ENCODE results near the gene STARD10.

The STARD10 gene

GRCh38 chr11:72762641-72763304 lies 31.1 kb downstream of the STARD10 start:
- Mint-ChIP-seq H3K9me3 (no peaks in the 10 kb centered on the region), H3K36me3 (peaks cover 4% of the 10 kb centered on the region), H3K4me1 (peaks cover 22% of the 10 kb centered on the region), H3K27ac (peak overlapping the region; percentile 26), H3K4me3 (no peak overlapping the region), H3K27me3 (no peaks in the 10 kb centered on the region)
- ATAC-seq (ENCODE audit: low read depth) = peak; percentile 96
- DNase-seq (ENCODE audit: low spot score in 2 of 2) = no peak

GRCh38 chr11:72760539-72761405 lies 33.1 kb downstream of the STARD10 start:
- peaks cover 22% of the 10 kb centered on the region for H3K4me1 Mint-ChIP-seq
- ATAC-seq (ENCODE audit: low read depth) = no peak

GRCh38 chr11:72759468-72759985 lies 34.3 kb downstream of the STARD10 start:
- Mint-ChIP-seq H3K36me3 (peaks cover 14% of the 10 kb centered on the region), H3K9me3 (no peaks in the 10 kb centered on the region), H3K27ac (peak overlapping the region; percentile 2), H3K27me3 (no peaks in the 10 kb centered on the region), H3K4me1 (peaks cover 22% of the 10 kb centered on the region), H3K4me3 (no peak overlapping the region)
- DNase-seq (ENCODE audit: low spot score in 2 of 2) (no peak), ATAC-seq (ENCODE audit: low read depth) (no peak)

More at GRCh38 chr11:72760539-72761405, 33.1 kb downstream of the STARD10 start:
- Mint-ChIP-seq H3K27ac (no peak overlapping the region), H3K4me3 (no peak overlapping the region), H3K36me3 (peaks cover 14% of the 10 kb centered on the region), H3K9me3 (no peaks in the 10 kb centered on the region), H3K27me3 (no peaks in the 10 kb centered on the region)
- no peak for DNase-seq (ENCODE audit: low spot score in 2 of 2)

- peaks cover 22% of the 10 kb centered on the region for H3K4me1 Mint-ChIP-seq
- H3K27me3 Mint-ChIP-seq = no peaks in the 10 kb centered on the region
- DNase-seq (ENCODE audit: low spot score in 2 of 2) (no peak), ATAC-seq (ENCODE audit: low read depth) (no peak)
- H3K27ac Mint-ChIP-seq = peak overlapping the region; percentile 2
- no peaks in the 10 kb centered on the region for H3K9me3 Mint-ChIP-seq
- no peak overlapping the region for H3K4me3 Mint-ChIP-seq
- H3K36me3 Mint-ChIP-seq = peaks cover 14% of the 10 kb centered on the region
These were observed 35.0 kb downstream of the STARD10 start for GRCh38 chr11:72758690-72759389.

- Mint-ChIP-seq H3K27ac (peak overlapping the region; percentile 2), H3K4me1 (peaks cover 16% of the 10 kb centered on the region)
- no peak for ATAC-seq (ENCODE audit: low read depth)
These were observed 35.5 kb downstream of the STARD10 start for GRCh38 chr11:72758304-72758689.

GRCh38 chr11:72755713-72756285 lies 38.0 kb downstream of the STARD10 start:
- H3K4me1 Mint-ChIP-seq = peaks cover 20% of the 10 kb centered on the region
- peaks cover 13% of the 10 kb centered on the region for H3K36me3 Mint-ChIP-seq
- H3K4me3 Mint-ChIP-seq = no peak overlapping the region
- H3K27me3 Mint-ChIP-seq = no peaks in the 10 kb centered on the region
- H3K9me3 Mint-ChIP-seq = no peaks in the 10 kb centered on the region
- peak overlapping the region; percentile 26 for H3K27ac Mint-ChIP-seq
- no peak for ATAC-seq (ENCODE audit: low read depth)
- no peak for DNase-seq (ENCODE audit: low spot score in 2 of 2)

More at GRCh38 chr11:72758304-72758689, 35.5 kb downstream of the STARD10 start:
- Mint-ChIP-seq H3K27me3 (no peaks in the 10 kb centered on the region), H3K4me3 (no peak overlapping the region), H3K36me3 (peaks cover 14% of the 10 kb centered on the region), H3K9me3 (no peaks in the 10 kb centered on the region)
- DNase-seq (ENCODE audit: low spot score in 2 of 2) = no peak

- ATAC-seq (ENCODE audit: low read depth) = no peak
- DNase-seq (ENCODE audit: low spot score in 2 of 2) = no peak
- H3K9me3 Mint-ChIP-seq = no peaks in the 10 kb centered on the region
- peaks cover 15% of the 10 kb centered on the region for H3K36me3 Mint-ChIP-seq
- H3K27me3 Mint-ChIP-seq = no peaks in the 10 kb centered on the region
- H3K27ac Mint-ChIP-seq = no peak overlapping the region
- H3K4me3 Mint-ChIP-seq = no peak overlapping the region
- H3K4me1 Mint-ChIP-seq = peaks cover 29% of the 10 kb centered on the region
These were observed 39.2 kb downstream of the STARD10 start for GRCh38 chr11:72754544-72755155.

GRCh38 chr11:72754149-72754543 lies 39.7 kb downstream of the STARD10 start:
- H3K9me3 Mint-ChIP-seq = no peaks in the 10 kb centered on the region
- H3K4me1 Mint-ChIP-seq = peaks cover 32% of the 10 kb centered on the region
- H3K4me3 Mint-ChIP-seq = no peak overlapping the region
- no peak for DNase-seq (ENCODE audit: low spot score in 2 of 2)
- ATAC-seq (ENCODE audit: low read depth) = no peak
- no peak overlapping the region for H3K27ac Mint-ChIP-seq
- H3K36me3 Mint-ChIP-seq = peaks cover 15% of the 10 kb centered on the region
- H3K27me3 Mint-ChIP-seq = no peaks in the 10 kb centered on the region

- Mint-ChIP-seq H3K27me3 (no peaks in the 10 kb centered on the region), H3K4me1 (peaks cover 38% of the 10 kb centered on the region), H3K9me3 (no peaks in the 10 kb centered on the region), H3K27ac (peak overlapping the region; percentile 25), H3K4me3 (peak overlapping the region; percentile 93), H3K36me3 (peaks cover 14% of the 10 kb centered on the region)
- ATAC-seq (ENCODE audit: low read depth) (no peak), DNase-seq (ENCODE audit: low spot score in 2 of 2) (no peak)
These were observed 40.3 kb downstream of the STARD10 start for GRCh38 chr11:72753341-72754148.

GRCh38 chr11:72752088-72752914 lies 41.5 kb downstream of the STARD10 start, which contains the start of gene ARAP1:
Gene ARAP1, minus strand, starts transcription at chr11:72752408. Its CDS starts 25,280 bp downstream, at chr11:72727128.
- Mint-ChIP-seq H3K4me3 (peak within 1 kb of the TSS; percentile 93), H3K9me3 (no peaks in the 10 kb centered on the region), H3K36me3 (peaks cover 16% of the 10 kb centered on the region), H3K27ac (peak within 1 kb of the TSS; percentile 79), H3K27me3 (no peaks in the 10 kb centered on the region), H3K4me1 (peaks cover 37% of the 10 kb centered on the region)
- ATAC-seq (ENCODE audit: low read depth) (peak; percentile 89), DNase-seq (ENCODE audit: low spot score in 2 of 2) (peak; percentile 52 to 63)

GRCh38 chr11:72751116-72752087 lies 42.4 kb downstream of the STARD10 start:
- DNase-seq (ENCODE audit: low spot score in 2 of 2) = no peak
- ATAC-seq (ENCODE audit: low read depth) = peak; percentile 1
- H3K4me1 Mint-ChIP-seq = peaks cover 39% of the 10 kb centered on the region
- H3K9me3 Mint-ChIP-seq = no peaks in the 10 kb centered on the region
- peak overlapping the region; percentile 93 for H3K4me3 Mint-ChIP-seq
- H3K36me3 Mint-ChIP-seq = peaks cover 10% of the 10 kb centered on the region
- H3K27ac Mint-ChIP-seq = peak overlapping the region; percentile 79
- H3K27me3 Mint-ChIP-seq = no peaks in the 10 kb centered on the region
